Measurements from ENCODE around the gene CHST15. TPM values are rescaled to one million over a fixed set of nuclear protein-coding genes. Genes with fewer than 3 reads are reported as not detected.
A peak's percentile ranks its signal among the peaks of the same experiment; 100 is the strongest.

CHST15 gene
- total and polyA plus RNA-seq, 2 of the 13 experiments (the other 11 are each of a cell fraction or from before 2014, with no cell fraction given), result 1.4 to 94.7 TPM

- TF ChIP-seq ZBTB34 (CRISPR knock-in tag; IDR thresholded peaks at IDR 0.05) (no peak), RFX5 (IDR thresholded peaks at IDR 0.05; ENCODE audit: low read depth, low read length) (no peak), KLF16 (CRISPR knock-in tag; IDR thresholded peaks at IDR 0.05) (no peak; a peak in 1 of 4 replicates), ZGPAT (CRISPR knock-in tag; IDR thresholded peaks at IDR 0.05) (peak; percentile 61), ZNF503 (CRISPR knock-in tag; IDR thresholded peaks at IDR 0.05) (peak; percentile 79), LCORL (IDR thresholded peaks at IDR 0.05) (peak; percentile 79; the same call in 1 of the 2 replicates), LCORL (CRISPR knock-in tag; IDR thresholded peaks at IDR 0.05) (peak; percentile 97), CREM (IDR thresholded peaks at IDR 0.05) (peak; percentile 84), CREM (CRISPR knock-in tag; IDR thresholded peaks at IDR 0.05) (no peak), IRF2 (CRISPR knock-in tag; IDR thresholded peaks at IDR 0.05) (peak; percentile 50; the same call in 1 of the 2 replicates), JUN (CRISPR knock-in tag; IDR thresholded peaks at IDR 0.05) (no peak), AGO2 (optimal IDR thresholded peaks at IDR 0.05; ENCODE audit: low read depth, low read length) (no peak), ZNF225 (CRISPR knock-in tag; IDR thresholded peaks at IDR 0.05) (no peak), KLF13 (CRISPR knock-in tag; IDR thresholded peaks at IDR 0.05) (no peak), ZNF597 (CRISPR knock-in tag; IDR thresholded peaks at IDR 0.05) (no peak), PREB (CRISPR knock-in tag; IDR thresholded peaks at IDR 0.05) (no peak), ZNF33B (CRISPR knock-in tag; IDR thresholded peaks at IDR 0.05) (no peak), YEATS4 (CRISPR knock-in tag; IDR thresholded peaks at IDR 0.05; ENCODE audit: borderline replicate concordance) (peak; percentile 58; the same call in 1 of the 2 replicates), ZBTB7B (CRISPR knock-in tag; IDR thresholded peaks at IDR 0.05) (peak; percentile 21; the same call in 1 of the 2 replicates), ZBTB1 (CRISPR knock-in tag; IDR thresholded peaks at IDR 0.05; ENCODE audit: borderline replicate concordance) (no peak), ZNF781 (CRISPR knock-in tag; IDR thresholded peaks at IDR 0.05; ENCODE audit: borderline replicate concordance, not compliant biosample characterization) (no peak), ZBTB8A (CRISPR knock-in tag; IDR thresholded peaks at IDR 0.05; ENCODE audit: borderline replicate concordance, low read depth) (no peak)
These were observed 44.8 kb downstream of the CHST15 start (continued) for GRCh38 chr10:124048371-124049290.

Data from HepG2 (cell line).